Measurements from ENCODE around the gene FNDC3B.

- TF ChIP-seq CTCF (IDR thresholded peaks at IDR 0.05) (no peak), POLR2A (IDR thresholded peaks at IDR 0.05) (no peak)
Measured at GRCh38 chr3:172125963-172126457, 86.6 kb downstream of the FNDC3B start.
